Embryonic facial prominence (tissue), 1 donor: ENCODE measurements around the gene MLLT3.
"Not testable (repeated sequence)": the region's sequence is repeated elsewhere in the genome, so short reads cannot be mapped to it uniquely, and the experiment has no call there.

Source experiments
- DNase-seq: peaks from one replicate; pipeline ENCODE4 v3.0.0-alpha.2; 2016; ENCODE audit errors: extremely low spot score

The MLLT3 gene

DNA sequence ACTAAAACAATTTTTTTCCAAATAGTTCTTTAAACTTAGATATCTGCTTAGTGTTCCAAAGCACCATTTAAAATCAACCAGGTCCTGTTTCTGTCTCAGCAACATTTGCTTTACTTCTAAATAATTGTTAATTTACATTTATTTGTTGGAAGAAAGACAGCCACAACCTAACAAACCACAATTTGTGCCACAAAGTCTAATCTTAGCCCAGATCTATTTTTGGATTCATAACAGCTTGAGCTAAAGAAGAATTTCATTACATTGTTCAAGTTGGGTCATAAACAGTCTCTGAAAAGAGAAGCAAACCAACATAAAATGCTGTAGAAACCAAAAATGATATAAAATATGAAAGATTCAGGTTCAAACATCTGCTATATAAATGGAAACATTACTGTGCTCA lies 24.4 kb downstream of the MLLT3 start:
- DNase-seq = no peak

DNA sequence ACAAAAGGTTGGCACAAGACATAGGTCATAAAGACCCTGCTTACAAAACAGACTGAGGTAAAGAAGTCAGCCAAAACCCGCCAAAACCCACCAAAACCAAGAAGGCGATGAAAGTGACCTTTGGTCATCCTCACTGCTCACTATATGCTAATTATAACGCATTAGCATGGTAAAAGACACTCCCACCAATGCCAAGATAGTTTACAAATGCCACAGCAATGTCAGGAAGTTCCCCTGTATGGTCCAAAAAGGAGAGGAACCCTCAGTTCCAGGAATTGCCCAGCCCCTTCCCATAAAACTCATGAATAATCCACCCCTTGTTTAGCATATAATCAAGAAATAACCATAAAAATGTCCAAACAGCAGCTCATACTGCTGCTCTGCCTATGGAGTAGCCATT lies 27.7 kb downstream of the MLLT3 start:
- DNase-seq = no peak

GRCh38 chr9:20593537-20593936 lies 28.8 kb downstream of the MLLT3 start:
- DNase-seq = no peak

GRCh38 chr9:20593105-20593504 lies 29.2 kb downstream of the MLLT3 start:
- DNase-seq = no peak

DNA sequence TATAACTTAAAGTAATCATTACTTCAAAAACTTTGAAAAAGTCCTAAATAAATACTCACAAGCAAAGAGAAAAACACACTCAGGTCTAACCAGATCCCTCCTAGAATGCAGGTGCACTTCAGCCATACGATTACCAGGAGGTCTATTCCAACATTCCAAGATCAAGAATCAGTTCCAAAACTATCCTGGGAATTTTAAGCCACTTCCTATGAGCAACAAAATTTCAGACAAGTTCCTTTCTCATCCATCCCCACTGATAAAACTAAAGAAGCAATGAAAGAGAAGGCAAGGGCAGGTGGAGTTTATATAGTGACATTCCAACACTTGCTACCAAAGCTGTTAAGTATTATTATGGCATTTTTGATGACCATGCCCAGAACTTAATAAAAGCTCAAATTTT lies 29.6 kb downstream of the MLLT3 start:
- no peak for DNase-seq

GRCh38 chr9:20591223-20591622 lies 31.1 kb downstream of the MLLT3 start:
- no peak for DNase-seq

DNA sequence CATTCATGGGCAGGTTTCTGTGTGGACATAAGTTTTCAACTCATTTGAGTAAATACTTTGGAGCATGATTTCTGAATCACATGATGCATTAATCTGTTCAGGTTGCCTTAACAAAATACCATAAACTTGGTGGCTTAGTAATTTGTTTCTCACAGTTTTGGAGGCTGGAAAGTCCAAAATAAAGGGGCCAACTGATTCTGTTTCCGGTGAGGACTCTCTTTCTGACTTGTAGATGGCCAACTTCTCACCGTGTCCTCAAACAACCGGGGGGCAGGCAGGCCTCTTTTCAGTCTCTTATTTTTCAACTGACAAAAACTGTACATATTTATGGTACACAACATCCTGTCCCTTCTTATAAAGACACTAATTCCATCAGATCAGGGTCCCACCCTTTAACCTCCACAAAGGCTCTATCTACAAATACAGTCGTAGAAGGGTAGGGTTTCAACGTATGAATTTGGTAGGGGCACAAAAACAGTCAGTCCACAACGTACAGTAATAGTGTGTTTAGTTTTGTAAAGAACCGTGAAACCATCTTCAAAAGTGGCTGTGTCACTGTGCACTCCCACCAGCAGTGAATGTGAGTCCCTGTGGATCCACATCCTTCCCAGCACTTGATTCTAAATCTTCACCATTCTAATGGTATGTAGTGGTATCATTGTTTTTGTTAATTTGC lies 37.2 kb downstream of the MLLT3 start:
- DNase-seq = no peak

GRCh38 chr9:20583088-20583487 lies 39.2 kb downstream of the MLLT3 start:
- DNase-seq = not testable (repeated sequence)

DNA sequence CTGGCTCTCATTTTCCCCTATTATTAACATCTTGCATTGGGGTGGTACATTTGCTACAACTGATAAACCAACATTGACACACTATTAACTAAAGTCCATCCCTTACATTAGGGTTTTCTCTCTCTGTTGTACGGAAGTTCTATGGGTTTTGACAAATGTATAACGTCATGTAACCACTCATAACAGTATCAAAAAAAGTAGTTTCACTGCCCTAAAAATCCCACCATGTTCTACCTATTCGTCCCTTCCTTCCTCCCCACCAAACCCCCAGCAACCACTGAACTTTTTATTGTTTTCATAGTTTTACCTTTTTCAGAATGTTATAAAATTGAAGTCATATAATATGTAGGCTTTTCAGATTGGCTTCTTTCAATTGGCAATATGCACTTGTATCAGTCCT lies 40.1 kb downstream of the MLLT3 start:
- DNase-seq = no peak

- no peak for DNase-seq
Measured at GRCh38 chr9:20580673-20581072, 41.6 kb downstream of the MLLT3 start.

GRCh38 chr9:20579524-20580314 lies 42.6 kb downstream of the MLLT3 start:
- no peak for DNase-seq

DNA sequence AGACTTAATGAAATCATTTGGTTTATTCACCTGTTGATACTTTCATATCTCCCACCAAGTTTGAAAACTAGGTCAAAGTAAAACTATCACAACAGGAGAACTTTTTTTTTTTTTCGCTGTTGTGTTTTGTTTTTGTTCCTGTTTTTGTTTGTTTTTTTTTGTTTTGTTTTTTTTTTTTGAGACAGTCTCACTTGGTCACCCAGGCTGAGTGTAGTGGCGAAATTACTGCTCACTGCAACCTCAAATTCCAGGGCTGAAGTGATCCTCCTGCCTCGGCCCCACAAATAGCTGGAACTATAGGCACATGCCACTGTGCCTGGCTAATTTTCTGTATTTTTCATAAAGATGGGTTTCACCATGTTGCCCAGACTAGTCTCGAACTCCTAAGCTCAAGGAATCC lies 49.3 kb downstream of the MLLT3 start:
- no peak for DNase-seq

DNA sequence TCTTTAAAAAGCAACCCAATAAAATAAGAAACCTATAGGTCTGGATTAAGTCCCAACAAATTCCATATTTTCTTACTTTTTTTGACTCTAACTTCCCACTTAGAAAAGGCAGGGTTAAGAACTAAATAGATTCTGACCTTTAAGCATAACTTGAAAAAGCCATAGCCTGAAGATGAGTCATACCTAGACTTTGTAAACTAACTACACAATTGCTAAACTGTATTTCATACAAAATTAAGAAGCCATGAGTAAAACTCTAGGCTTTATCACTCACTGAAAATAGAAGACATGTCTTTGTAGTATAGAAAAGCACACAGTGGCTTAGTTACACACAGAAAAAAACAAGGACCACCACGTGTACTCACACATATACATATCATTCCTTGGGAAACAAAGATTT lies 51.5 kb downstream of the MLLT3 start:
- no peak for DNase-seq

DNA sequence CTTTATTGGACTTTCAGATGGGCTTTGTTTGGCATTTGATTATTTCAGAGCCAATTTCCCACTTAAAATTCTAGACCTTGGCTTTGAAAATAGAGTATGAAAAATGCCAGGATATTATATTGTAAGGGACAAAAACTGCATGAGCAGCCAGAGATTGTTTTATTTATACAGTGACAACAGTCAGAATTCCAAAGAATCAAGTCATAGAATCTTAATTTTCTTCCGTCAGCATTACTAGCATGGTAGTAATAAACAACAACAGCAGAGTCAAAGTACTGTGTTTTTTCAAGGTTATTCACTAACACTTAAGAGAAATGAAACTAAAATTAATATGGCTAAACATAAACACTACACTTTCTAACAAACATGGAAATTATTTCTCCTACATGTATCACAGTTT lies 52.2 kb downstream of the MLLT3 start:
- no peak for DNase-seq

DNA sequence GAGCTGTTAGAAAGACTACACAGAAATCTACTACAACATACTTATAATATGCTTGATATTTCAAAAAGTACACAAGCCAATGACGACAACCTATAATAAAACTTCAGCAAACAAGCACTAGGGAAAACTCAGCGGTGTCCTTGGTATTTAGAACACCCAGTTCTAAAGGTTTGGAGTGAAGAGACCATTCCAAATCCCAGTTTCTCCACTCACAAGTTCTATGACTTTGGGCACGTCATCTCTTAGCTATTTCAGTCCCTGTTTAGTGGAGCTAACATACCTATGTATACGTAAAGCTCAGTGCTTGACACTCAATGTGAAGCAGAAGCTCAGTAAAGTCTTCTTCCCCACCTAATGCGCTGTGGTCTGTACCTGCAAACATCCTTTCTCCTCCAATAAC lies 52.8 kb downstream of the MLLT3 start:
- no peak for DNase-seq

GRCh38 chr9:20568400-20568799 lies 53.9 kb downstream of the MLLT3 start:
- no peak for DNase-seq

DNA sequence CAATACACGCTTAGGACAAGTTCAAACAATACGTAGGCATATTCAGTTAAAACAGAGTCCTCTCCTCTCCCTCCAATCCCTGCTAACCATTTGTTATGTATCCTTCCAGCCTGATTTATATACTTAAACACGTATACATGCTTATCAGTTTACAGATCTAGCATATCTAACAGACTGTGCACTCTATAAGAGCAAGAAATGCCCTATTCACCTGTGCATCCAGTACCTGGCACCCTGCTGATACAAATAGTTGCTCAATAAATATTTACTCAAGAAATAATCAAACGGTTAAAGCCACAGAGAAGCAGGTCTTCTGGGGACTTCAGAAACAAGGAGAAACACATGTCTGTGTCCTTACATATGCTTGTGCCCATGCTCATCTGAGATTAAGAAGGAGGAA lies 55.9 kb downstream of the MLLT3 start:
- no peak for DNase-seq

- no peak for DNase-seq
Measured at GRCh38 chr9:20564650-20565049, 57.6 kb downstream of the MLLT3 start.

DNA sequence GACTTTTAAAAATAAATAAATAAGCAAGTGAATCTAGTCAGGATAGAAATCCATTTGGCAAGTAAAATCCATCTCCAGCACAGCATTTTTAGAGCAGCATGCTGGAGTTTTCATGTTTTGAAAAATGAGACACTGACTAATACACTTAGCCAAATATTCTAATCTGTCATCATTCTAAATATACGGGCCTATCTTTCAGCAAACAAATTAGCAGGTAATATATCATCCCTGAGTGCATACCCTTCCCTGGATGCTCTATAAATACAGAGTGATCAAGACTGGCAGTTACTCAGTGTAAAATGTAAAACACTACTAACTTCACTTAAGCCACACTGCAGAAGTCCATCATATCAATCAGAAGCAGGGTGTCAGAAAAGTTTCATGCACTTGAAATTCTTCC lies 58.4 kb downstream of the MLLT3 start:
- DNase-seq = no peak

DNA sequence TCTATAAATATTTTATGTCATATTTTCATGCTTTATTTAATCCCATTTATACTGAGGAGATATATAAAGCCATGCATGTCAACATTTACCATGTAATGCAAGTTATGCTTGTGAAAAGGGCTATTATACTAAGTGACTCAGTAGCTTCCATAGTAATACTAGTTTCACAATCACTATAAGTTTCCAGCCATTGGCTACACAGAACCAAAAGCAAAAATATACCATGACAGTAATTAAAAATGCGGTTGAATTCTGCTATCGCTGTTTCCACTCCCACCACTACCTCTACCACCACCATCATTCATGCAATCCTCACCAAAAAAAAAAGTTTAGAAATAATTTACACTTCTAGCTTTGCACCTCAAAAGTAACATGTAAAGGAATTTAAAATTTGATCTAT lies 60.2 kb downstream of the MLLT3 start:
- DNase-seq = no peak

DNA sequence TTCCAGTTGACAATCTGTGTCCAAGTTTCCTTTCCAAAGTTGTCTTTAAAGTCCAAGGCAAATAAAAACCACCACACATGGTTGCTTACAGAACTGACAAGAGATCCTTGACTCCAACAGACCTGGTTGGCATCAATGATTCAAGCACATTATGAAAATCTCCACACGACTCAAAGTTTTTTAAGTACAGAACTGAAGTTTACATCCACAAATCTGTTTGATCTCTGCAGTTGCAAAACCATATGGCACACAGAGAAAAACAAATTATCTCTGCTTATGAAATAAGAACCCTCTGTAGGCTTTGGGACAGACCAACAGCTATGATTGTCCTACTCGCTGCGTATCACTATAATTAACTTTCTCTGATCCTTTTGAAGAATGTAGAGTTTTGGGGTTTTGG lies 60.8 kb downstream of the MLLT3 start:
- DNase-seq = no peak

DNA sequence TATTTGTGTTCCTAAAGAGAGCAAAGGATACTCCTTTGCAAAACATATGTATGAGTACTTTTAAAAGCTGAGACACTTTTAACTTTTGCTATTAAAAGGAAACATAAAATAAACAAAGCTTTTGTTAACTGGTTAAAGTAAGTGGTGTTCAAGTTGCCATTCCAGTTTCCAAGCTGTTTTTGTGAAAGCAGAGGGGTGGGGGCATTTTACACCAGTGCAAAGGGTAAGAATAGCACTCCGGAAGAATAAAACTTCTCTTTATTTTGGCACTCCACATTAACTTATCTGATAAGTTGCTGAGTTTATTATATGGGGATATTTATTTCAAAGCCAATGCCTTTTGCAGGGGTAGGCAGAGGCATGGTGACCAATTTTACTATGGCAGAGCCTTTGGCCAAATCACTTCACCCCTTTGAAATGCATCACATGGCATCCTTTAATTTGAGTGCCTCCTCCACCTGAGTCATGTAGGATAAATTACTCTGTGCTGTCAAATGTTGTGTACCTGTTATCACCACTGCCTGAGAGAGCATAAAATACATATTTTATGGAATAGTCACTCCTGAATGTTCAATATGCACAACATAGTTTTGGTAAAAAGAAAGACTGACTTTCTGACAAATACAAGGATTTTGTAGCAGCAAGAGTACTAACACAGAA lies 62.9 kb downstream of the MLLT3 start:
- DNase-seq = no peak

GRCh38 chr9:20558566-20559016 lies 63.7 kb downstream of the MLLT3 start:
- no peak for DNase-seq
